ENCODE results near the gene CHST9. TPM values are rescaled to one million over a fixed set of nuclear protein-coding genes. Genes with fewer than 3 reads are reported as not detected.

CHST9 gene
- total RNA-seq, 1 donor from 2014 or later, result 0.32 TPM

DNA sequence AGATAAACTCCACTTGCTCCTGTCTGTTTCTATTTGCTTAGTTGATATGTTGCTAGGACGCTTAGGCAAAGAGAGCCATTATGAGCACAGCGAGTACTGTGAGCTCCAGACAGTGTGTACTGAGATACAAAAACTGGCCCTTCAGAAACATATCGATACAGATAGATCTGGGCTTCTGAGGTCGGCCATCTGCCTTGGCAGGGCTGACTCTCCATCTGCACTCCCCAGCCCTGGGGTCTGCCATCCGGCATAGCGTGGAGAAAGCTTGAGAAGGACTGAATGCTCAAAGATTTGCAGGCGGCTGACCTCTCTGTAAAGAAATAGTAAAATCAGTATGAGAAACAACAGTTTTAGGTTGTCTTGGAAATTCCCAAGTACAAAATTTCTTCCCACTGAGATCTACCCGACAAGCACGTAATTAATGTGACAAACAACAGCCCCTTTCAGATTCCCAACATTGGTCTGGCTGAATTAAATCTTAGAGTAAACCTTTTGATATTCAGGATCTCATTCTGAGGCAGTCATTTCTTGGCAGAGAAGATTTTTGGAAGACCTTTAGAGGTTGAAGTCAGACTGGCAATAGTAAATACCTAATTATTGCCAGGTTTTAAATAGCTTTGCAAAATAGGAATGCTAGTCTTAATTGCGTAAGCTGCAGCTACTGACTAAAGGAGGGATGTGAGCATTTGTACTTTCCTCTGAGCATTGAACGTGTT lies 127.4 kb downstream of the CHST9 start:
- peaks cover 4% of the 10 kb centered on the region for H3K27me3 Mint-ChIP-seq (ENCODE audit: unreplicated experiment)
- no peak for DNase-seq (ENCODE audit: extremely low spot score, unreplicated experiment)
- no peak overlapping the region for H3K4me3 Mint-ChIP-seq (ENCODE audit: unreplicated experiment)
- TF ChIP-seq, protein P1, sequence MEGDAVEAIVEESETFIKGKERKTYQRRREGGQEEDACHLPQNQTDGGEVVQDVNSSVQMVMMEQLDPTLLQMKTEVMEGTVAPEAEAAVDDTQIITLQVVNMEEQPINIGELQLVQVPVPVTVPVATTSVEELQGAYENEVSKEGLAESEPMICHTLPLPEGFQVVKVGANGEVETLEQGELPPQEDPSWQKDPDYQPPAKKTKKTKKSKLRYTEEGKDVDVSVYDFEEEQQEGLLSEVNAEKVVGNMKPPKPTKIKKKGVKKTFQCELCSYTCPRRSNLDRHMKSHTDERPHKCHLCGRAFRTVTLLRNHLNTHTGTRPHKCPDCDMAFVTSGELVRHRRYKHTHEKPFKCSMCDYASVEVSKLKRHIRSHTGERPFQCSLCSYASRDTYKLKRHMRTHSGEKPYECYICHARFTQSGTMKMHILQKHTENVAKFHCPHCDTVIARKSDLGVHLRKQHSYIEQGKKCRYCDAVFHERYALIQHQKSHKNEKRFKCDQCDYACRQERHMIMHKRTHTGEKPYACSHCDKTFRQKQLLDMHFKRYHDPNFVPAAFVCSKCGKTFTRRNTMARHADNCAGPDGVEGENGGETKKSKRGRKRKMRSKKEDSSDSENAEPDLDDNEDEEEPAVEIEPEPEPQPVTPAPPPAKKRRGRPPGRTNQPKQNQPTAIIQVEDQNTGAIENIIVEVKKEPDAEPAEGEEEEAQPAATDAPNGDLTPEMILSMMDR (IDR thresholded peaks at IDR 0.05), result no peak
- no peaks in the 10 kb centered on the region for H3K9me3 Mint-ChIP-seq (ENCODE audit: unreplicated experiment)
- no peak overlapping the region for H3K27ac Mint-ChIP-seq (ENCODE audit: unreplicated experiment)
- no peaks in the 10 kb centered on the region for H3K4me1 Mint-ChIP-seq (ENCODE audit: unreplicated experiment)
- H3K36me3 Mint-ChIP-seq (ENCODE audit: unreplicated experiment), result no peaks in the 10 kb centered on the region

DNA sequence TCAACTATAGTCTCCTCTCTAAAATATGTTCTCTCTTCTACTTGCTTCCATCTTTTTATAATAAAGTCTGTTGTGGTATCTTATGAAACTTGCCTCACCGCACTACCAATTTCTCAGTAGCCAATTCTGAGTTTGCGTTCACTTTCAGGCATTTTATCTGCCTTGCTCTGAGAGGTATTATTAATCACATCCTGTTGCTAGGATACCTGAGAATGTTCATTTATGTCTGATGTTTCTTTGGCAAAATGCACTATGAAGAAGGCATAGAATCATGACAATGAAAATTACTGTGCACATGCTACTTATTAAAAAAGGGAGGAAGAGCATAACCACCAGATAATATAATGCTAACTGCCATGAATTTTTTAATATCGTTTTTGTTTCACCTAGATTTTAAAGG lies 130.2 kb downstream of the CHST9 start:
- Mint-ChIP-seq H3K27ac (ENCODE audit: unreplicated experiment) (no peak overlapping the region), H3K36me3 (ENCODE audit: unreplicated experiment) (no peaks in the 10 kb centered on the region), H3K4me1 (ENCODE audit: unreplicated experiment) (no peaks in the 10 kb centered on the region), H3K9me3 (ENCODE audit: unreplicated experiment) (no peaks in the 10 kb centered on the region), H3K4me3 (ENCODE audit: unreplicated experiment) (no peak overlapping the region), H3K27me3 (ENCODE audit: unreplicated experiment) (peaks cover 4% of the 10 kb centered on the region)
- TF ChIP-seq, protein P1 (IDR thresholded peaks at IDR 0.05), result no peak
- no peak for DNase-seq (ENCODE audit: extremely low spot score, unreplicated experiment)

DNA sequence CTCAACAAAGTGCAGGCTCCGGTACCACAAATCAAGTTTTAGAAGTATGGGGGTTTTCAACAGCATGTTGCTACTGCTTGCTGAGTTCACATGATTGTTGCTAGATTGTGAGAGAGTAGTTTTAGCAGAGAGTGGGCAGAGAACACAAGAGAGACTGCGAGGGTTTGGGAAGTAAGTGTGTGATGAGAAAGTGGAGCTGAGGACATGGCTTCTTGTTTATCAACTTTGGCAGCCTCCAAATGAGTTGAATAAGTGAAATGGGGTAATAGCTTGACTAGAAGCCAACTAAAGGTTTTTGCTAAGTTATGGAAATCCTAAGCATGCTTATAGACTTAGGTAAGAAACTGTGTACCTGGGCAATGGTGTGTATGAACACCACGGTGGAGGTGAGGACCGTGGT lies 135.1 kb downstream of the CHST9 start:
- no peak overlapping the region for H3K27ac Mint-ChIP-seq (ENCODE audit: unreplicated experiment)
- no peaks in the 10 kb centered on the region for H3K36me3 Mint-ChIP-seq (ENCODE audit: unreplicated experiment)

DNA sequence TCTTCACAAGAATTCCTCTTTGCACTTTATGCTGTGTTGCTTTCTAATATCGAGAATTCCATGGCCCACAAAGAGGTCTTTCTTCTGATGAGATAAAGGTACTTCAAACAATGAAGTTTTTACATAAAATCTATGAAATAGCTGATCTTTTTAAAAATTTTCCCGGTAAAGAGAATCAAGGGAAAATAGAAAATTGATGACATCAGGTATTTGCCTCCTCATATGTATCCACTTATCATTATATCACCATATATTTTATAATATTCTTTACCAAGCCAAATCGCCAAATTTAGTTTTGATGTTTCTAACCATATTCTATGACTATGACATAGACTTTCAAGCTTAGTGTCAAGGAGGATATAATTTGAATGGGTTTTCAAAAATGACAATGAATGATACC lies 139.8 kb downstream of the CHST9 start:
- TF ChIP-seq, protein P1 (IDR thresholded peaks at IDR 0.05), result no peak
- Mint-ChIP-seq H3K36me3 (ENCODE audit: unreplicated experiment) (no peaks in the 10 kb centered on the region), H3K27me3 (ENCODE audit: unreplicated experiment) (peaks cover 6% of the 10 kb centered on the region)

More for the DNA sequence above, 135.1 kb downstream of the CHST9 start:
- Mint-ChIP-seq H3K27me3 (ENCODE audit: unreplicated experiment) (no peaks in the 10 kb centered on the region), H3K4me3 (ENCODE audit: unreplicated experiment) (no peak overlapping the region), H3K4me1 (ENCODE audit: unreplicated experiment) (no peaks in the 10 kb centered on the region), H3K9me3 (ENCODE audit: unreplicated experiment) (no peaks in the 10 kb centered on the region)
- TF ChIP-seq, protein P1 (IDR thresholded peaks at IDR 0.05), result no peak
- no peak for DNase-seq (ENCODE audit: extremely low spot score, unreplicated experiment)

DNA sequence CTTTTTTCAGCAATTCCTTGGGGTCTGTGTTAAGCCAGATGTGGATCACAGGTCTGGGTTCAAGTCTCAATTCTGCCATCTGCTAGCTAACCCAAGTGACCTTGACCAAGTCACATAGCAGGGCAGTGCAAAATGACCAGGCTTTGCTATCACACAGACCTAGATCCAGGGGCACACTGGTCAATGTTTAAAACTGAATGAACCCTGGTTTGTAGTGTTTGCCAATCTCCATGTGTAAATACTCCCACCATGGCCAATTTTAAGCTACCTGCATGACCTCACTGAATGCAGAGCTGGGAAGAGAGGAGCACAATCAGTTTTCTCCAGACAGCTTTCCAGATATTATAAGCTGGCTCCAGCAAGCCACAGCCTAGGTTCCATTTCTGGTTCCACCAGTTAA lies 142.9 kb downstream of the CHST9 start:
- Mint-ChIP-seq H3K36me3 (ENCODE audit: unreplicated experiment) (no peaks in the 10 kb centered on the region), H3K4me3 (ENCODE audit: unreplicated experiment) (no peak overlapping the region), H3K27me3 (ENCODE audit: unreplicated experiment) (peaks cover 12% of the 10 kb centered on the region), H3K27ac (ENCODE audit: unreplicated experiment) (no peak overlapping the region), H3K9me3 (ENCODE audit: unreplicated experiment) (no peaks in the 10 kb centered on the region), H3K4me1 (ENCODE audit: unreplicated experiment) (no peaks in the 10 kb centered on the region)
- no peak for DNase-seq (ENCODE audit: extremely low spot score, unreplicated experiment)
- TF ChIP-seq, protein P1 (IDR thresholded peaks at IDR 0.05), result no peak

More for the DNA sequence above, 139.8 kb downstream of the CHST9 start:
- no peak overlapping the region for H3K27ac Mint-ChIP-seq (ENCODE audit: unreplicated experiment)
- no peaks in the 10 kb centered on the region for H3K4me1 Mint-ChIP-seq (ENCODE audit: unreplicated experiment)
- no peak overlapping the region for H3K4me3 Mint-ChIP-seq (ENCODE audit: unreplicated experiment)
- H3K9me3 Mint-ChIP-seq (ENCODE audit: unreplicated experiment), result no peaks in the 10 kb centered on the region
- no peak for DNase-seq (ENCODE audit: extremely low spot score, unreplicated experiment)

Measured in osteocyte (in vitro differentiated cells).